Left hindlimb (tissue), 1 donor: ENCODE data around the gene CELA3B.
A peak's percentile ranks its signal among the peaks of the same experiment; 100 is the strongest.
"Not testable (repeated sequence)": the region's sequence is repeated elsewhere in the genome, so short reads cannot be mapped to it uniquely, and the experiment has no call there.

ENCODE experiments used
- DNase-seq: peaks from one replicate; pipeline ENCODE4 v3.0.0-alpha.2; 2018

The CELA3B gene

DNA sequence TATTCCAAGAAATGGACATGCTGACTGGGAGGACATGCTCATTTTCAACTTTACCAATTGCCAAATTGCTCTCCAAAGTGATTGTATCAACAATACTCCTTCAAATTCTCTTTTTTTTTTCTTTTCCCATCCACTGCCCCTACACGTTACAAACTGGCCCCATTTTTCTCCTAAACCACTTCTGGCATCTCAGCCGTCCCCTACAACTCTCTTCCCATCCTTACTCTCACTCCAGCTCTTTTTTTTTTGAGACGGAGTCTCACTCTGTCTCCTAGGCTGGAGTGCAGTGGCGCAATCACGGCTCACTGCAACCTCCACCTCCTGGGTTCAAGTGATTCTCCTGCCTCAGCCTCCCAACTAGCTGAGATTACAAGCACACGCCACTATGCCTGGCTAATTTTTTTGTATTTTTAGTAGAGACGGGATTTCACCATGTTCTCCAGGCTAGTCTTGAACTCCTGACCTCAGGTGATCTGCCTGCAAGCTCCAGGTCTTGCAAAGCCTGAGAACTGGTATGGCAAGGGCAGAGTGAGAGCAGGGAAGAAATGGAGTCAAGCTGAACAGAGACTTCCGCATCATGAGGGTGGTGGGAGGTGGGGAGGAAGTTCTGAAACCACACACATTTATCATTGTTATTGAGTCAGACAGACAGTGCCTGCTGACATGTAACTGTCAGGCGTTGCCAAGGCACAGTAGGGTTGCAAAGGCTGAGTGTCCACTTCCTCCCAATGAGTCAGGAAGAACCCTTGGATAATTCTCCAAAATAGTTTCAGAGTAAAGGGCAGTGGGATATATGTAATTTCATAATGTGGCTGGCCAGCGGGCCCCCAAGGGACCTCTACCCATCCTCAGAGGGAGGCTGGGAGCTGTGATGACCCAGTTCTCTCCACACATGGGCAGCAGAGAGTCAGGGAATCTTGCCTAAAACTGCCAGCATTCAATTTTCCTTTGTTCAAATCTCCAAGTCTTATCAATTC, 42.0 kb downstream of the CELA3B start:
- peak; percentile 54 for DNase-seq

DNA sequence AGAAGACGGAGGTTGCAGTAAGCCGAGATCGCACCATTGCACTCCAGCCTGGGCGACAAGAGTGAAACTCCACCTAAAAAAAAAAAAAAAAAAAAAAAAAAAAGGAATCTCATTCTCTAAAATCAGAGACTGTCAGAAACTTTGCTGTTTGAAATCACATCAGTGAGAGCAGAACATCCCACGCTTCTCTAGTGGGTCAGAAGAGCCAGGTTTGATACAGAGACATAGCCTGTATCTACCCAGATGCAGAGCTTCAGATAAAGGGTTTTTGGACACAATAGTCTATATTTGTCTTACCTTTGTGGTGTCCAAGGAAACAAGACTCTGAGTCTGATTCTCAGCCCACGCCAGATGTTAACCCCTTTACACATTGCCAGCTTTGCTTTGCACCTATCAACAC, 44.2 kb downstream of the CELA3B start:
- no peak for DNase-seq

DNA sequence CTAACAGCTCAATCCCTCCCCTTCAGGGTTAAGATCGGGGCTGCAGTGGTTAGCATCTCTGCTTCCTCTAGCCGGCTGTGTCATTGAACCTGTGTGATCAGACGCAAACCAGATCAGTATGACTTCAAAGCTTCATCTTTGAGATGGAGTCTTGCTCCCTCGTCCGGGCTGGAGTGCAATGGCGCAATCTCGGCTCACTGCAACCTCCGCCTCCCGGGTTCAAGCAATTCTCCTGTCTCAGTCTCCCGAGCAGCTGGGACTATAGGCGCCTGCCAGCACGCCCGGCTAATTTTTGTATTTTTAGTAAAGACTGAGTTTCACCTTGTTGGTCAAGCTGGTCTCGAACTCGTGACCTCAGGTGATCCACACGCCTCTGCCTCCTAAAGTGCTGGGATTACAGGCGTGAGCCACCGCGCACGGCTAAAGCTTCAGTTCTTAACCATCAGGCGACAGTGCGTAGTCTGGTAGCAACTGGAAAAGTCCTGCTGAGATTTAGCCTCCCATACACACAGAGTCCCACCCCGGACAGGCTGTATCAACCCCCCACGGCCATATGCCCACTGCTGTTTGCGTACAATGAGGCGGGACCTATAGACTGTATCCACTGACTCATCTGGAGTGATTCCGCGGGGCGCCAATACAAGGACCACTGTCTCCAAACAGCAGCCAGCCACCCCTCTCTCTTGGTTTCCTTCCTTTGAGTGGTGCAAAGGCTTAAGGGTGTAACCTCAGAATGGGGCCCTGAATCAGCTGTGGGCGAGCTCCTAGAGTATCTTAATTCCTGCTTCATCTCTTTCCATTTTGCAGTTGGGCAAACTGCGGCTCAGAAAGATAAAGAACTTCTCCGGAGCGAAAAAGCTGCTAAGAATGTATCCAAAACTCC, 47.9 kb downstream of the CELA3B start:
- peak; percentile 85 for DNase-seq

DNA sequence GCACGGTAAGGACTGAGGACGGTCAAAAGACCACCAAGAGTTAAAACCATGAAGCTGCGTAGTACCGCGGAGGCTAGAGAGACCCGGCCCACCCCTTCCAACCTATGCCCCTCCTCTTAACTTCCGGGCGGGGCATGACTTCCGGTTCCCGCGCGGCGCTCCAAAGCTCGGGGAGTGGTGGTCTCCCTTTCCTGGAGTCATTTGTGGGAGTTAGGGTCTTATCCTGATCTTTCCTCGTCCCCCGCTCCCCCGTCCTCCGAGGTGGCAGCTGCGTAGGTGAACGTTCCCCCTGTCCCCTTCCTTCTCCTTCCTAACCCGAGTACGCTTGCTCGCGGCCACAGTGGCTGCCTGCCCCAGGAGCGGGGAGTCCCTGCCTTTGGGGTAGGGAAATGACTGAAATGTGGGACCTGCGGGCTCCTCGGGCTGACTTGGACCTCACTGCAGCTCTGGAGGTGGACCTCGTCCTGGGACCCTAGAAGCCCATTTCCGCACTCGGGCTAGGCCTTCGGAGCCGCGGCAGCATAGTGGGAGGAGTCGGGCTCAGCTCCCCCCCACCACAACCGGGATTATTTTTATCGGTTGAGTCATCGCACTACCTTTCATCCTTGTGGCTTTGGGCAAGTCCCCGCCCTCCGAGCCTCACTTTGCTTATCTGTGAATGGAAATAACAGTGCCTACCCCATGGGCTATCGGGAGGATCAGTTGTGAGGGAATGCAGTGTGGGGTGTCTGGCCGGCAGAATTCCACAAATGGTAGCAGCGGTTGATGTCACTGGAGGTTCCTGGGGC, 48.7 kb downstream of the CELA3B start:
- peak; percentile 92 for DNase-seq

DNA sequence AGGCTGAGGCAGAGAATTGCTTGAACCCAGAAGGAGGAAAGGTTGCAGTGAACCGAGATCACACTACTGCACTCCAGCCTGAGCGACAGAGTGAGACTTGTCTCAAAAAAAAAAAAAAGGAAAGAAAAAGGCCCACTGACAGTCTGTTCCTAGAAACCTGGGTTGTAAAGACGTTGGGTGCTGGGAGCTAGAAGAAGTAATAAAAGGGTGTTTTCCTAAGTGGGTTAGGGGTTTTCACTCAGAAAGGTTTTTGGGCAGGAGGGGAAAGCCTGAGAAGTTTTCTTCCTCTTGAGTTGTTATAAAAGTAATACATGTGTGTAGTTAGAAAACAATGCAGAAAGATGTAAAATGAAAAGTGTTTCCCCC, 50.1 kb downstream of the CELA3B start:
- no peak for DNase-seq

DNA sequence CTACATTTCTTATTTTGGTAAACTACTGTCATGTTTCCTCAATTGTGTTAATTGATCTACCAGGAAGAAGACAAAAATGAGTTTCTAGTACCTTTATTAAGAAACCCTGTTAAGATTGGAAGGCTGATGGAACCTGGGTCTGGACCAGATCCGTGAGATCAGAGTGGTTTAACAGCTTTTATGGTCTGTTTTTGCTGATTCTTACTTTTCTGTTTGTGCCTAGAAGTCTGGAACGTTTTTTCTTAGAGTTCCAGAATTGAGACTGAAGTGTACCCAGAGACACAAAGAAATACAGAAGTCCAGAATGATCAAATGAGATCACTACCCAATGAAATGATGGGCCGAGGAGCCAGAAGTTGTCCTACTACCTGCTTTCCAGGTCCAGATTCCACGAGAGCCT, 53.2 kb downstream of the CELA3B start:
- DNase-seq: no peak

DNA sequence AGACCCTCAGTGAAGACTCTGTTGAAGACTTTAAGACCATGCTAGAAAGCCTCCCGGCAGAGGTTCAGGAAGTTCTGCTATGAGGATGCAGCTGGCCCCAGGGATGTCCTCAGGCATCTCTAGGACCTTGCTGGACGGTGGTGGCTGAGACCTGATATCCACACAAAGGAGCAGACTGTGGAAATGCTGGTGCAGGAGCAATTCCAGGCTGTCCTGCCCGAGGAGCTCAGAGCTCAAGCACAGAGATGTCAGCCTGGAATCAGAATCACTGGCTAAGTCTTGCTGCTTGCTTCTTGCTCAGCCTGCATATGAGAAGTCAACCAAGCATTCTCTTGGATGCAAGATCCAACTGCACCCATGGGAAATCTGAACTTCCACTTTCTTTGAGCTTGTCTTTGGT, 53.7 kb downstream of the CELA3B start:
- DNase-seq: no peak

DNA sequence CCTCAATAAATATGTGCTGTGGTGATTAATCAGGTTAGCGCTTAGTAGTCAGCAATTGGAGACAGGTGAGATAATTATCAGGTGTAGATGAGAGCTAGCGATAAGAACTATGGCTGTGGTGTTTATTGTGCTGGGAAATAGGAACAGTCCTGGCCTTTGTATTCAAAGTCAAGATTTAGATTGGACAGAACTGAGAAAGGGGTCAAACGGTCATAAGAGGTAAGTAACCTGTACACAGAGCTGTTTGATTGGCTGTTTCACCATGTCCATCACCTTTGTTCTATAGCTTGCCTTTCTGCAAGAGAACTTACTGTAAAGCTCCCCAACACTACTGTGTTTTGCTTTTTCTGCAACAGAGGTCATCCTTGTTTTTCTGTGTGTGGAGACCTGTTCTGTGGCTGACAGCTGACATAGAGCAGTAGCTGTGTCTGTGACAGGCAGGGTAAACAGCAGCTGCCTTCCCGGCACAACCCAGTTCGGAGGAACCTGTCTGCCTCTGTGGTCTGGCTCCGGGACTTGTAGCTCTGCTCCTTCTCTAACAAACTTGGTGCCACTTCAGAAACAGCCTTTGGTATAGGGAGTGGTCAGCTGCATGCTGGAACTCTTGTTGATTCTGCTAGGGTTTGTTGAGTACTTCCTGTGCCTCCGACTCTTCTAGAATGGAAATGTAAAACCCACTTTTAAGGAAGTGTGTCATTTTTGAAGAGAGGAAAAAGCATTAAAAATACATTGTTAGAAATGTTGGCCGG, 54.6 kb downstream of the CELA3B start:
- no peak for DNase-seq

DNA sequence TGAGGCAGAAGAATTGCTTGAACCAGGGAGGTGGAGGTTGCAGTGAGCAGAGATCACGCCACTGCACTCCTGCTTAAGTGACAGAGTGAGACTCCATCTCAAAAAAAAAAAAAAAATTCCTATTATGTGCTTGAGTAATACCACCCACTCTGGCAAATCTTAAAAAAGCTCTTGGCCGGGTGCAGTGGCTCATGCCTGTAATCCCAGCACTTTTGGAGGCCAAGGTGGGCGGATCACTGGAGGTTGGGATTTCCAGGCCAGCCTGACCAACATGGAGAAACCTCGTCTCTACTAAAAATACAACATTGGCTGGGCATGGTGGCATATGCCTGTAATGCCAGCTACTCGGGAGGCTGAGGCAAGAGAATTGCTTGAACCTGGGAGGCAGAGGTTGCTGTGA, 58.0 kb downstream of the CELA3B start:
- not testable (repeated sequence) for DNase-seq

DNA sequence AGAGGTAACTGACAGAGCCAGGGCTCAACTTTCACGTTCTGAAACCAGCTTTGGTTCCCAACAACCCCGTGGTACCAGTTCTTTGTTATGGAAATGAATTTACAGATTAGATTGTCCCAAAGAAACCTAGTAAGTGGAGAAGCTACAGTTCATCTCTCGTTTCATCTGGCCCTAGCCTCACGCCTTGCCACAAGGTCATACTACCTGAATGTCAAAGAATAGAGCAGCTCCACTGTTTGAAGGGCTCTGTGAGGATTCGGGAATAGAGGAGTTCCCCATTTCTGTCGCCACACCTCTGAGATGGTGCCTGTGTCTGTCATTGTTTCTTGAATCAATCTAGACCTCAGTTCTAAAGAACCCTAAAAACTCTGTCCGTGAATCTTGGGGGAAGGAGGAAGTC, 60.7 kb downstream of the CELA3B start:
- no peak for DNase-seq

DNA sequence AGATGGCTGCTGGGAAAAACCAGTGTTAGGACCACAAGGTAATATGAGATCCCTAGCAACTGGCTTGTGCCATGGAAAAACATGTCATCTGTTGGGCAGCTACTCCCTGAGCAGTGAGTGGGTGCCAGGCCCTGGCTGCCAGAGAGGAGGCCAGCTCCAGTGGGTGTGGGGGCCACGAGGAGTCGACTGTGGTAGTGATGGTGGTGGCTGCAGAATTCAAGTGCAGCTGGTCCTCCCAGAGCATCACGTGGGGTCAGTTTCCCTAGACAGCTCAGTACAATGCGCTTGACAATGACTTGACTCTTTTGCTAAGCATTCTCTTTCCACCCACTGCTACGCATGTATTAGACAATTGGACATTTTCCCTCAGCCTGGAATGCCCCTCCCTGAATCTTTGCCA, 61.2 kb downstream of the CELA3B start:
- peak; percentile 67 for DNase-seq
